H1 (cell line): Measurements from ENCODE around the gene CDK12. TPM values are rescaled to one million over a fixed set of nuclear protein-coding genes. Genes with fewer than 3 reads are reported as not detected.

Experiments
- RNF2 ChIP-seq: fragments of 200-900, 300-1000 bp; sonication (generic); IDR thresholded peaks from 2 replicates; pipeline ENCODE4 v1.7.1; 2016; ENCODE audit warnings: borderline replicate concordance, low read depth, mild to moderate bottlenecking, antibody characterized with exemption, low read length; ENCODE audit not compliant: poor library complexity, severe bottlenecking; ENCODE audit errors: missing control alignments
- polyA plus RNA-seq, 7 experiments: library from polyadenylated mRNA; depleted of rRNA in 3 of 7; stranded (reverse) in 5 of 7; unstranded in 2 of 7; fragments of >200 nt in 5 of 7; fragments of 200-250 nt in 2 of 7; gene quantifications; 1 replicate in 5 of 7; 2 replicates in 1 of 7; 4 replicates in 1 of 7; pipeline versions ENCODE4 v1.2.1 to v1.2.3, GENCODE V29; 2011 to 2013; ENCODE audit warnings: missing spikeins in 2 of 7, mixed read lengths in 2 of 7
- total RNA-seq: library from RNA; stranded (reverse); fragmentation: NEBNext Ultra II Directional; extraction: Animal tissue kit (Norgen Biotek cat#: 25700); gene quantifications from 2 replicates; pipeline ENCODE4 v1.2.1, GENCODE V29; 2021

Gene CDK12
- total and polyA plus RNA-seq, 2 of the 8 experiments (the other 6 are each of a cell fraction or from before 2014, with no cell fraction given), result 14.8 to 70.3 TPM

- TF ChIP-seq RNF2, result no peak
These were observed 22.2 kb downstream of the CDK12 start (continued) for GRCh38 chr17:39483506-39483905.
